ENCODE results near the gene PRRC2C. TPM values are rescaled to one million over a fixed set of nuclear protein-coding genes. Genes with fewer than 3 reads are reported as not detected.

The PRRC2C gene
- total RNA-seq, 1 donor from 2014 or later = 38.2 TPM

DNA sequence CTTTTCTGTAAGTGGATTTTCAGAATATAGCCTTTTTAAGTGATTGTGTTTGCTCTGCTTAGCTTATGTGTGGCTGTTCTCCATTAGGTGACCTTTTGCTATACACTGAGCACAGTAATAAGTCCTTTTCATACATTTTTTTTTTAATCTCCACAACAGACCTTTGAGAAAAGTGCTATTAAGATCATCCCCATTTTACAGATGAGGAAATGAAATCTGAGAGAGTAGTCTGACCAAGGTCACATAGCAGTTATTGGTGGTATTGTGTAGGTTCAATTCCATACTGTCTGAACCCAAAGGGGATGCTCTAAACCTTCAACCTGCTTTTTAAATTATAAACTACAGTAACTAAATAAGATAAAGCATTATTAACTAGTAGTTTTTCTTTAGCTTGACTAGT is 1.7 kb downstream of the PRRC2C start:
- Histone ChIP-seq H3K27me3 (ENCODE audit: control insufficient read depth, insufficient read depth, low read length) (no peaks in the 10 kb centered on the region), H3K36me3 (ENCODE audit: control insufficient read depth, insufficient read depth, low read length) (no peaks in the 10 kb centered on the region), H3K4me3 (ENCODE audit: low read depth, low read length) (peak overlapping the region; percentile 100)
- FAIRE-seq = no peak
- TF ChIP-seq, protein P1, sequence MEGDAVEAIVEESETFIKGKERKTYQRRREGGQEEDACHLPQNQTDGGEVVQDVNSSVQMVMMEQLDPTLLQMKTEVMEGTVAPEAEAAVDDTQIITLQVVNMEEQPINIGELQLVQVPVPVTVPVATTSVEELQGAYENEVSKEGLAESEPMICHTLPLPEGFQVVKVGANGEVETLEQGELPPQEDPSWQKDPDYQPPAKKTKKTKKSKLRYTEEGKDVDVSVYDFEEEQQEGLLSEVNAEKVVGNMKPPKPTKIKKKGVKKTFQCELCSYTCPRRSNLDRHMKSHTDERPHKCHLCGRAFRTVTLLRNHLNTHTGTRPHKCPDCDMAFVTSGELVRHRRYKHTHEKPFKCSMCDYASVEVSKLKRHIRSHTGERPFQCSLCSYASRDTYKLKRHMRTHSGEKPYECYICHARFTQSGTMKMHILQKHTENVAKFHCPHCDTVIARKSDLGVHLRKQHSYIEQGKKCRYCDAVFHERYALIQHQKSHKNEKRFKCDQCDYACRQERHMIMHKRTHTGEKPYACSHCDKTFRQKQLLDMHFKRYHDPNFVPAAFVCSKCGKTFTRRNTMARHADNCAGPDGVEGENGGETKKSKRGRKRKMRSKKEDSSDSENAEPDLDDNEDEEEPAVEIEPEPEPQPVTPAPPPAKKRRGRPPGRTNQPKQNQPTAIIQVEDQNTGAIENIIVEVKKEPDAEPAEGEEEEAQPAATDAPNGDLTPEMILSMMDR (IDR thresholded peaks at IDR 0.05; ENCODE audit: insufficient read depth, low read length, severe bottlenecking) = no peak
- no peak for DNase-seq (ENCODE audit: low read depth)

DNA sequence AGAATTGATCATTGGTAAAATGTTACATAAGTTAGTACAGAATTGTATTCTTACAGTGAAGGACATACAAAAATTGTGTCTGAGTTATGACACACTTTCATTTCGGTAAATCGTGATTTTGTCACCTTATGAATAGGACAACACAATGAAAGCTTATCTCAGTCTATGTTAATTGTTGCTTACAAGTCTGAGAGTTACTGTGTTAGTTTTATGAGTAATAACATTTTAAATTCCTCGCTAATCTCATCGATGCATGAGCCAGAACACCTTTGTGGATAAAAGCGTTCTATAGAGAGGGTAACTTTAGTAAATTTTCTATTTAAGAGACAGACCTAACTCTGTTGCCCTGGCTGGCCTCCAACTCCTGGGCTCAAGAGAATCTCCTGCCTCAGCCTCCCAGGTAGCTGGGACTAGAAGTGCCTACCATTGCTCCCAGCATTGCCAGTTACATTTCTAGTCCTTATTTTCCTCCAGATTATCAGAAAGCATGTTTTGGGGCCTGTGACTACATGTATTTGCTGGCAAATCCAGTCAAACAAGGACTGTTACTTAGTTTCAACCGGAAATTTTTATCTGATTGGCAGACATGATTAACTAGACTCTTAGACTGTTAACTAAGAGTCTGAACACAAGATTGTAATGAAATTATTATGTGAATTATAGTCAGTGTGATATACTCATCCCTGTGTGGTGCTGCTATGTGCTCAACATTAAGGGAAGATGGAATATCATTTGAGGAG is 3.0 kb downstream of the PRRC2C start:
- TF ChIP-seq, protein P1 (IDR thresholded peaks at IDR 0.05; ENCODE audit: insufficient read depth, low read length, severe bottlenecking) = no peak
- peaks cover 1% of the 10 kb centered on the region for H3K36me3 ChIP-seq (ENCODE audit: control insufficient read depth, insufficient read depth, low read length)
- DNase-seq (ENCODE audit: low read depth) (peak; percentile 70), FAIRE-seq (no peak)
- no peak overlapping the region for H3K4me3 ChIP-seq (ENCODE audit: low read depth, low read length)
- no peaks in the 10 kb centered on the region for H3K27me3 ChIP-seq (ENCODE audit: control insufficient read depth, insufficient read depth, low read length)

DNA sequence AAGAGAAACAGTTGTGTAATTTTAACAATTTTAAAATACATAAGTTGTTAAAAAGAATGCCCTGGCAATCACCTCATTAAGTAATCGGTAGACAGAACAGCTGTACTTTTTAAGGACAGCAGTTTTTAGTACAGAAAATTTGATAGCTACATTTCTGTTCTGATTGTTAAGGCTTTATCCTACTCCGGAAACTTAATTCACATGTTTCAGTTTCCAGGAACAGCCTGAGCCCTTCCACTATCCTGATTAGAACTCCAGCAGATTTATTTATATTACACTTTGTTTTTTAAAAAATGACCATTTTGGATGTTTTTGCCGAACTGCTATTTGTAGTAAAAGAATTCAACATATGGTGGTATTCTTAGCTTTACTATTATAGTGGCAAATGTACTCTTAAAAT is 8.7 kb downstream of the PRRC2C start:
- DNase-seq (ENCODE audit: low read depth) = no peak
- TF ChIP-seq, protein P1 (IDR thresholded peaks at IDR 0.05; ENCODE audit: insufficient read depth, low read length, severe bottlenecking) = no peak

DNA sequence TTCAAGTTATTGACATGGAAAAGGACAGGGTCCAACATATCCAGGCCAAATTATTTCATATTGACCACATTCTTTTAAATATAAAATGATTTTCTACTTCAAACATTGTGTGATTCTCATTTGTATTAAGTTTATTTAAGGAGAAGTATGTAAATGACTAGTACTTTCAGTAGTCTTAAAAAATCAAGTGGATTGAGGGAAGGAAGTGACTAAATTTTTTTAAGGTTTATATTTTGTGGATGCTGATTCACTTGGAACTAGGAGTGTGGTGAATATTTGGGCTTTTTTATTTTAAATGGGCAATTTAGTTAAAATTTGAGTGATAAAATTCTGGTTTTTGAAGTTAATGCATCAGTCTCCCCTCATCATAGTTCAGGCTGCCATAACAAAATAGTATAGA is 10.1 kb downstream of the PRRC2C start:
- TF ChIP-seq, protein P1 (IDR thresholded peaks at IDR 0.05; ENCODE audit: insufficient read depth, low read length, severe bottlenecking) = no peak
- no peaks in the 10 kb centered on the region for H3K27me3 ChIP-seq (ENCODE audit: control insufficient read depth, insufficient read depth, low read length)
- no peak for DNase-seq (ENCODE audit: low read depth)
- H3K36me3 ChIP-seq (ENCODE audit: control insufficient read depth, insufficient read depth, low read length) = peaks cover 5% of the 10 kb centered on the region
- FAIRE-seq = no peak
- H3K4me3 ChIP-seq (ENCODE audit: low read depth, low read length) = no peak overlapping the region

More for the DNA sequence above, 8.7 kb downstream of the PRRC2C start:
- Histone ChIP-seq H3K4me3 (ENCODE audit: low read depth, low read length) (no peak overlapping the region), H3K36me3 (ENCODE audit: control insufficient read depth, insufficient read depth, low read length) (peaks cover 5% of the 10 kb centered on the region), H3K27me3 (ENCODE audit: control insufficient read depth, insufficient read depth, low read length) (no peaks in the 10 kb centered on the region)
- FAIRE-seq = no peak

DNA sequence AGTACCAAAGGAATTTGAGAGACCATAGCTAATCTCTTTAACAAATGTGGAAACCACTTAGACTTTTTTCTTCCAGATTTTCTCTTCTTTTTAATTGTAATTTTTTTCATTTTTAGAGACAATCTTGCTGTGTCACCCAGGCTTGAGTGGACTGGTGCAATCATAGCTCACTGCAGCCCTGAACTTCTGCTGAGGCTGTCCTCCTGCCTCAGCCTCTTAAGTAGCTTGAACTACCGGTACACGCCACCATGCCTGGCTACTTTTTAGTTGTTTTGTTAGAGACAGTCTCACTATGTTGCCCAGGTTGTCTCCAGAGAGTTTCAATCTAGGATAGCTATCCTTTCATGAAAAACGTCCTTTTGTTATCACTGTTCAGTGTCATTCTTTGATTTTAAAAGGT is 15.0 kb downstream of the PRRC2C start:
- no peak for FAIRE-seq
- no peaks in the 10 kb centered on the region for H3K27me3 ChIP-seq (ENCODE audit: control insufficient read depth, insufficient read depth, low read length)
- no peak for DNase-seq (ENCODE audit: low read depth)
- no peak overlapping the region for H3K4me3 ChIP-seq (ENCODE audit: low read depth, low read length)
- TF ChIP-seq, protein P1 (IDR thresholded peaks at IDR 0.05; ENCODE audit: insufficient read depth, low read length, severe bottlenecking) = no peak
- peaks cover 2% of the 10 kb centered on the region for H3K36me3 ChIP-seq (ENCODE audit: control insufficient read depth, insufficient read depth, low read length)

DNA sequence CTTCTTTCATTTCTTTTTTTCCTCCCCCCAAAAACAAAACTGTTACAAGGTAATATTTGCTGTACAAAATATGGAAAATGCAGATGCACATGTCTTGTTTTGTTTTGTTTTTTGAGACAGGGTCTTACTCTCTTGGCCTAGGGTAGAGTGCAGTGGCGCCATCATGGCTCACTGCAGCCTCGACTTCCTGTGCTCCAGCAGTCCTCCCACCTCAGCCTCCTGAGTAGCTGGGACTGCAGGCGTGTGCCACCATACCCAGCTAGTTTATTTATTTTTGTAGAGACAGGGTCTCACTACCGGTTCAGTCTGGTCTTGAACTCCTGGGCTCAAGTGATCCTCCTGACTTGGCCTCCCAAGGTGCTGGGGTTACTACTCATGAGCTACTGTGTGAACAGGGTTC is 15.5 kb downstream of the PRRC2C start:
- TF ChIP-seq, protein P1 (IDR thresholded peaks at IDR 0.05; ENCODE audit: insufficient read depth, low read length, severe bottlenecking) = no peak
- FAIRE-seq (no peak), DNase-seq (ENCODE audit: low read depth) (no peak)
- no peaks in the 10 kb centered on the region for H3K27me3 ChIP-seq (ENCODE audit: control insufficient read depth, insufficient read depth, low read length)
- H3K4me3 ChIP-seq (ENCODE audit: low read depth, low read length) = no peak overlapping the region
- peaks cover 2% of the 10 kb centered on the region for H3K36me3 ChIP-seq (ENCODE audit: control insufficient read depth, insufficient read depth, low read length)

Measured in bronchial epithelial cell (primary cell).